HG02759 (cell line): ENCODE results near the gene ANXA11.
"Not testable (repeated sequence)": the region's sequence is repeated elsewhere in the genome, so short reads cannot be mapped to it uniquely, and the experiment has no call there.

Source experiments
- ATAC-seq: cut with Tn5 transposase; IDR thresholded peaks from one replicate; pipeline ENCODE4 v1.9.1; 2021; ENCODE audit warnings: mild to moderate bottlenecking, moderate library complexity; ENCODE audit not compliant: unreplicated experiment

ANXA11 gene

DNA sequence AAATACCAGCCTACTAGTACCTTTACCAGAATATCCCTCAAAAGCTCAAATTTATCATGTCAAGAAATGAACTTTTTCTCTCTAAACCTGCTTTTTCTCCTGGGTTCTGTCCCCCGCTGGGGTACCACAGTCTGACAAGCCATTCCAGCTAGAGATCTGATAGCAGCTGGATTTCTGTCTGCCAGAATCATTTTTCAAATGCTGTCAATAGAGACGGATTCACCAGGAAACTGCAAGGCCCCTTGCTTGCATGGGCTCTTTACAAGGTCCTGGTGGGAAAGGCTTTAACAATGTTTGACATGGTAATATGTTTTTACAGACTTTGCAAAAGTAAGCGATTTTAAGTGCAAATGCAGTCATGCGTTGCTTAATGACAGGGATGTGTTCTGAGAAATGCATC lies 4.9 kb upstream of the ANXA11 start:
- no peak for ATAC-seq

- ATAC-seq, result no peak
Observed at GRCh38 chr10:80207768-80208370, 2.5 kb upstream of the ANXA11 start.

- no peak for ATAC-seq
Observed at GRCh38 chr10:80206277-80206655, 929 bp upstream of the ANXA11 start.

GRCh38 chr10:80204677-80205476 lies 460 bp downstream of the ANXA11 start:
- peak; percentile 46 for ATAC-seq

GRCh38 chr10:80203835-80204676 lies 1.3 kb downstream of the ANXA11 start:
- ATAC-seq, result no peak

DNA sequence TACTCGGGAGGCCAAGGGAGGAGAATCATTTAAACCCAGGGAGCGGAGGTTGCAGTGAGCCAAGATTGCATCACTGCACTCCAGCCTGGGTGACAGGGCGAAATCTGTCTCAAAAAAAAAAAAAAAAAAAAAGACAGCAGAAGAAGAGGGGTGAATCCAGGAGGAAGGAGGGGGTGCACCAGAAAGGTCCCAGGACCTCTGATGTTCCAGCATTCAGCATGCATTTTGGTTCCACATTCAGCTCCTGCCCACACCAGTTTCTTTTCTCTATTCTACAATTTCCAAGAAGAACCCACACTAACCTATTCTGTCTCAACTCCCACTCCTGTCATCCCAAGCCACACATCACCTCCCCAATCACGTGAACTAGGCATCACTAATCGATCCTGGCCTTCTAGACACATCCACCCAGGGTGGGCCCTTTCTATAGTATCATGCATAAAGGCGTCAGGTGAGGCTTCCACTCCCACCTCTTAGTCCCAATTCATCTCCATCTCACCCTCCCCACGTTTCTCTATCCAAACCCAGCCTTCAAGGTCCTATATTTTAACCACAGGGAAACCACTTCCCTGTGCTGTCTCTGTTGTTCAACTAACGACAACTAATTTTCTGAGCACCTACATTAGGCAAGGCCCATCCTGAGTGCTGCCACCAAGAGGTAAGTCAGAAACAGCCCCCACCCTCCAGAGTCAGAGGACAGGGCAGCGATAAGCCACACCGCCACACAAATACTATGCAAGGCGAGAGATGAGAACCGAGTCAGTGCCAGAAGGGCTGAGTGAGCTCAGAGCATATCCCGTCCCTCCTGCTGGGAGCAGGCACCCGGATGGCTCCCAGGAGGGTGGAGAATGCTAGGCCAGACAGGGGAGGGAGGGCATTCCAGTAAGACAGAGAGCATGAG lies 2.2 kb downstream of the ANXA11 start:
- ATAC-seq, result peak; percentile 49

DNA sequence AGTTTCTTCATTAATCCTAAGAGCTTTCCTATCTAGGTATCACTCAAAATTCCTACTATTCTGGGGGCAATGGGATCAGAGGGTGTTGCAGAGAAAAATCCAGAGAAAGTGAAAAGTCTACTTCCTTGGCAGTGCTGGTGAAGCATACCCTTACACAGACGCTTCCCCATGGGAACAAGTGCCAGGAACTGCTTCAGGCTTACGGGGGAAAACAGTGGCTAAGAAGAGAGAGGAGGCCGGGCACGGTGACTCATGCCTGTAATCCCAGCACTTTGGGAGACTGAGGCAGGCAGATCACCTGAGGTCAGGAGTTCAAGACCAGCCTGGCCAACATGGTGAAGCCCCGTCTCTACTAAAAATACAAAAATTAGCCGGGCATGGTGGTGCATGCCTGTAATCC lies 2.8 kb downstream of the ANXA11 start:
- not testable (repeated sequence) for ATAC-seq

- ATAC-seq, result no peak
Observed at GRCh38 chr10:80201608-80202141, 3.7 kb downstream of the ANXA11 start.

- no peak for ATAC-seq
Observed at GRCh38 chr10:80200687-80201086, 4.7 kb downstream of the ANXA11 start.

DNA sequence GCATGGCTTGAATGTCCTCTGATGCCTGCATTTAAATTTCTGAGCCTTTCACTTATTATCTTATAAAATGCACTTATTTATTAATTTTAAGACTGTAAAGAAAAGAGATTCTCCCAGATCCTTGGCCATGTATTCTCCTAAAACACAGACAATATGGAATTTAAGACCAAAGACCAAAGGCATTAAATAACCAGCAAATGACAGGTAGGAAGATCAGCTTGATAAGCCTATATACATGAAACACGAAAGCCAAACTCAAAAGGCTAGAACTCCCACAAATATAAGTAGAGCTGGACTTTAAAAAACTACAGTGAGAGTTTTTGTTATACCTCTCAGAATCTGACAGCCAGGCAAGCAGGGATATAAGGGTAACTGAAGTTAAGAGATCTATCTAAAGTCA lies 5.1 kb downstream of the ANXA11 start:
- ATAC-seq, result no peak

DNA sequence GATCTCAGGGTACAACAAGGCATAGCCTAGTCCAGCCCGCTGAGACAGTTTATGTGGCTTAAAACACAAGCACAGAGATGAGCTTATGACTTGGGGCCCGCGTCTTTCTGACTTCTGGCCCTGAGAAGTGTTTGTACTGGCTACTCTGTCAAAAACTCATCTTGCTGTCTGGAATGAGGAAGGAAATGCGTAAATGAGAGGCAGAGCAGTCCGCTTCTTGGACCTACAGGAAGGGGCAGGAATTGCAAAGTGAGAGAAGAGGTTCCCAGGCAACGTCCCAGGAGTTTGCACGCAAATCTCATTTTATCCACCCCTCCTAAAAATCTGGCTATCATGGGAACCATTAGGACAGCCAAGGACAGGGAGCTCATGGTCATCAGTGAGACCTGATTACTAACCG lies 5.5 kb downstream of the ANXA11 start:
- ATAC-seq, result no peak

DNA sequence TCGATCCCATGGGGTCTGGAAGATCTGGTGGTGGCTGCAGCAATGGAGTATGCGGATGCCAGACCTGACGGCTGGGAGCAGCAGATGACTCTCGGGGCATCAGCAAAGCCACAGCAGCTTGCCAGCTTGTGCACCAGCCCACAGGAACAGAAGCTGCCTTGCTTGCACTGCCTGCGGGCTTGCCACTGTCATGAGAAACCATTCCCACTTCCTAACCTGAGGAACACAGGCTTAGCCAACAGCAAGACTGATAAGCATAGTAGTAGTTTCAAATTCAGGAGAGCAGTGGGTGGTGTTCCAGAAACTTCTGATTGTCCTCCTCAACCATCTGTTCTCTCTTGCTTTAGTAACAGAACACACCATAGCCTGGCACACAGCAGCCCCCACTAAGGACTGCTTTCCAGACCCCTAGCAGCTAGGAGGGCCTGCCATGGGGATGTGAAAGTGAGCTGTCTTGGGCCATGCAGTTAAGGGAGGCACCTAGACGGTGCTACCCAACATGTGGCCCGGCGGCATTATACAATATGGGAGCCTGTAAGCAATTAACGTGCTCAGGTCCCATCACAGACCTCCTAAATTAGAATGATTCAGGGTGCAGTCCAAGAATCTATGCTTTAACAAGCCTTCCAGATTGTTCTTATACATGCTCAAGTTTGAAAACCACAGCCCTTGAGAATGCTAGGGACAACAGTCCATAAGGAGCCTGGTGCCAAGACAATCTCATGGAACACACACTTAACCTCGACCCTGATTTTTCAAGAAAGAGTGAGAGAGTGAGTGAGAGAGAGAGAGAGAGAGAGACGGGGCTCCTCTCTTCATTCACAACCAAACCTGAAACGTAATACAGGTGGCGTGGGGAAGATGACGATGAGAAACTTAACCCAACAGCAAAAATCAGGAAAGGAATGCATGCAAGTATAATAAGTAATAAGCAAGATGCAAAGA lies 7.1 kb downstream of the ANXA11 start:
- no peak for ATAC-seq

DNA sequence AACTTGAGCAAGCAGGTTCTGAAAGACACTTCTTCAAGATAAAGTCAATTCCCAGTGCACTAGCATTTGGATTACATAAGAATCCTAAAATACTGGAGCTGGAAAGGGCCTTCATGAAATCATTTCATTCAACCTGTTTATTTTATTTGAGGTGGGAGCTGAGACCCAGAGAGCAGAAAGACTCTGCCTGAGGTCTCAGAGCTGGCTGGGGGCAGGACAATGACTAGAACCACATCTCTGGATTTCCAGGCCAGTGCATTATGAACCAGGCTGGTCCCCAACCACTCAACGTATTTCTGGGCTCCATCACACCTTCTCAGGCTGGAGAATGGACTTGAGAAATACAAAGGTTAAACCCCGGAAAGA lies 8.4 kb downstream of the ANXA11 start:
- ATAC-seq, result peak; percentile 5

GRCh38 chr10:80196270-80196949 lies 8.9 kb downstream of the ANXA11 start:
- ATAC-seq, result peak; percentile 86

DNA sequence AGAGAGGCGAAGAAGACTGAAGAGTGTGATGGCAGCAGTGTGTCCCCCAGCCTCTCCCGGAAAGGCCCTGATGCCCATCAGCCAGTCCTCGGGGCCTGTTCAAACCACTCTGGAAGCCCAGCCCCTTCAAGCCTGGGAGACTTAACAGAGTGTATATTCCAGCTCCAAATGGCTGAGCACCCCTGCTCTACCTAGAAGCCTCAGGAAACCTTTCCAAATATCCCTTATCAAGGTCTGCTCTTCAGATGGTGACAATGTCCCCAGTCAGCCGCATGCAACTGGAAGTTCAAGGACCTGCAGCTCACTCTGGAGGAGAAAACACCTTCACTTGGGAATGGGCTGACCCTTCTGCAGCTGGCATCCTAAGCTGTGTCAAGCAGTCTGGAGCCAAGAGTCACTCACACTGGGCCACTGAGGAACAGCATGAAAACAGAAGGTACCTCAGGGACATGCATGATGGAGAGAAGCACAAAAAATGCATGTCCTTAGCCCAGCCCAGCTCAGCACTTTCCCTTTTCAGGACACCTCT lies 10.2 kb downstream of the ANXA11 start:
- no peak for ATAC-seq

- ATAC-seq, result no peak
Observed at GRCh38 chr10:80194373-80195045, 10.8 kb downstream of the ANXA11 start.

DNA sequence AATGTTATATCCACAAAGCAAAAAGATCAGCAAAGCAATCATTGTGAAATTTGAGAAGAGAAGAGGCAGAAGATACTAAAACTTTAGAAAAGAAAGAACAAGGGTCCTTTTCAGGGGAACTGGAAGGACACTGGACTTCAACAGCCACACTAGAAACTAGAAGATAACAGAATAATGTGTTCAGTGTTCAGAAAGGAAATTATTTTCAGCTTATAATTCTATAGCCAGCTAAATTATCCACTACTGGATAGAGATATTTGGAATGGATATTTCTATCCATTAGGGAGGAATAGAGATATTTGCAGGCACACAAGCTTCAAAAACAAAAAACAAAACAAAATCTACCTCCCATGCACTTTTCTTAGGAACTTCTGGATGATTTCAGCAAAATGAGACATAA lies 12.8 kb downstream of the ANXA11 start:
- ATAC-seq, result no peak
